Measurements from ENCODE around the gene TELO2.
"Not testable (repeated sequence)": the region's sequence is repeated elsewhere in the genome, so short reads cannot be mapped to it uniquely, and the experiment has no call there.

TELO2 gene

DNA sequence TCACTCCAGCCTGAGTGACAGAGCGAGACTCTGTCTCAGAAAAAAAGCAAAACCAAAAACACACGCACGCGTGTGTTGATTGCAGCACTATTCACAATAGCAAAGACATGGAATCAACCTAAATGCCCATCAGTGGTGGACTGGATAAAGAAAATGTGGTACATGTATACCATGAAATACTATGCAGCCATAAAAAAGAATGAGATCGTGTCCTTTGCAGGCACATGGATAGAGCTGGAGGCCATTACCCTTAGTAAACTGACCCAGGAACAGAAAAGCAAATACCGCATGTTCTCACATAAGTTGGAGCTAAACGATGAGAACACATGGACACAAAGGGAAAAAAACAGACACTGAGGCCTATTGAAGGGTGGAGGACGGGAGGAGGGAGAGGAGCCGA lies 14.2 kb upstream of the TELO2 start:
- DNase-seq: not testable (repeated sequence)

GRCh38 chr16:1481906-1482835 lies 11.0 kb upstream of the TELO2 start:
- no peak for DNase-seq

- DNase-seq: no peak
These were observed 7.2 kb upstream of the TELO2 start for GRCh38 chr16:1485847-1486496.

- DNase-seq: no peak
These were observed 6.4 kb upstream of the TELO2 start for GRCh38 chr16:1486551-1487390.

GRCh38 chr16:1487395-1488053 lies 5.6 kb upstream of the TELO2 start:
- DNase-seq: no peak

DNA sequence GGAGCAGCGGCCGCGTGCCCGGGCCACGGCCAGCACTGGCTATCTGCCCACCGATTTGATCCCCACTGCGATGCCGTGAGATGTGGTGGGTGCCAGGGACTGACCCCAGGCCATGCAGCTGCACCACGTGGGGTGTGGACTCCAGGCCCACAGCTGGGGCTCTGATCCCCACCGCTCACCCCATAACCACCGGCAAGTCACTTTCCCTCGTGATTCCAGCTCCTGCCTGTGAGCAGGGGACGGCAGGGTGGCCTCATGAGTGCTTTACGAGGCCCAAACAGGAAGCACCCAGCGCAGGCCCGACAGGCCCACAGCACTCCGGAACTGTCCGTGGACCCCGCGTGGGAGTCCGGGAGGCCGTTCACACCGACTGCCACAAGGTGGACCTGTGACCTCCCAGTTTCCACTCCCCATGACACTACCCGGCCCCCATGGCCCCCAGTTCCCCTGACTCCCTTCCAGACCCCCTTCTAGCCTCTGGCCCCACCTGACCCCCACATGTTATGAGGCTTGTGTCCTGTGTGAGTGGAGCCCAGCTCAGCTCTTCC lies 5.0 kb upstream of the TELO2 start:
- no peak for DNase-seq

- no peak for DNase-seq
These were observed 4.5 kb upstream of the TELO2 start, which contains the start of gene PTX4 for GRCh38 chr16:1488619-1489018. PTX4 (minus strand) TSS chr16:1488944; CDS start chr16:1488909, 35 bp downstream.

DNA sequence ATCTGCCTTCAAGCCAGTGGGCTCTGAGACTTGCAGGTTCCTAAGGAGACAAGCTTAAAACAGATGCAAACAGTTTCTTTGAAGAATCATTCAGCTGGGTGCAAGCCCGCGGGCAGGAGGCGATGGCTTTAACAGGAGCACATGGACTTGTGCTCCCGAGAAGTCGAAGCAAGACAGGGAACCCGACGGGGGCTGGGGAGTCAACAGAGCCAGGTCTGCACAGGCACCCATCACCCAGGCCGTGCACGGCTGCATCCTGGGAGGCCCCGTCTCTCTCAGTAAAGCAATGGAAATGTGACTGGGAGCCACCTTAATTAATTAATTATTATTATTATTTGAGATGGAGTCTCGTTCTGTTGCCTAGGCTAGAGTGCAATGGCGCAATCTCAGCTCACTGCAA lies 4.1 kb upstream of the TELO2 start:
- no peak for DNase-seq

DNA sequence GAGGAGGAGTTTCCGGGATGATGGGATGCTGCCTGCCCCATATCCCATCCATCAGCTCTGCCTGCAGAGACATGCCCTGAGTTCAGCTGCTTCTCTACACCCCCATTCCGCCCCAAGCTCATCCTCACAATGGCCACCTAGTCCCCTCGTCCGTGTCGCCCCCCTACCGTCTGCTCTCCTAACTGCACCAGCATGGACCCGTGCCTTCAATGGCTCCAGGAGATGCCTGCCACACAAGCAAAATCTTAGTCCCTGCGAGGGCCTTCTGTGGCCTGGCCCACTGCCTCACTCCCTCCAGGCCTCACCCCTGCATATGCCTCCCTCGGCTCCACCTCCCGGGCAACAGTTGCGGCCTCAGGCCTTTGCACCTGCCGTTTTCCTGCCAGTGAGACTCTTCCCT lies 1.8 kb upstream of the TELO2 start:
- no peak for DNase-seq

- no peak for DNase-seq
These were observed 858 bp upstream of the TELO2 start for GRCh38 chr16:1492082-1492922.

DNA sequence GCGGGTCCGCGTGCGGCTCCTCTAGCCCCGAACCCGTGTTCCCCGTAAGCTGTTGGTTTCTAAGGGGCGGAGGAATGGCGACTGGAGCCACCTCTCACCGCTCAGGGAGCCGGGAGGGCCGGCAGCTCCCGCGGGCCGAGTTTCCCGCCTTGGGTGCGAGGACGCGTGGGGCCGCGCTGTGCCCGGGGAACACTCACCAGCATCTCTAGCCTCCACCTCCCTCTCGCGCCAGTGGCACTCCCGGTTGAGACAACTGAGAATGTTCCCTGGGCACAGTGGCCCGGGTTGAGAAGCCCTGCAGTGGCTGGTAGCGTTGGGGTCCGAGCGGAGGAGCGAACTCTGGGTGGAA lies 560 bp downstream of the TELO2 start:
- no peak for DNase-seq

DNA sequence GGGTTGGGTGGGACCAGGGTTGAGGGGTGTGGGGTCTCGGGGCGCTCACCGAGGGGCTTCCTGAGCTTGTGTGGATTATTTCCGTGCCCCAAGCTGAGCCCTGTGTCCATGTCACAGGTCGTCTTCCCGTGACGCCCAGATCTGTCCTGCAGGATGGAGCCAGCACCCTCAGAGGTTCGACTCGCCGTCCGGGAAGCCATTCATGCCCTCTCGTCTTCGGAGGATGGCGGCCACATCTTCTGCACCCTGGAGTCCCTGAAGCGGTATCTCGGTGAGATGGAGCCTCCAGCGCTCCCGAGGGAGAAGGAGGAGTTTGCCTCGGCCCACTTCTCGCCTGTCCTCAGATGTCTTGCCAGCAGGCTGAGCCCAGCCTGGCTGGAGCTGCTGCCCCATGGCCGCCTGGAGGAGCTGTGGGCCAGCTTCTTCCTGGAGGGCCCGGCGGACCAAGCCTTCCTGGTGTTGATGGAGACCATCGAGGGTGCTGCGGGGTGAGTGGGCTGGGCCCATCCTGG lies 1.0 kb downstream of the TELO2 start:
- no peak for DNase-seq

GRCh38 chr16:1494711-1495110 lies 1.6 kb downstream of the TELO2 start:
- no peak for DNase-seq

DNA sequence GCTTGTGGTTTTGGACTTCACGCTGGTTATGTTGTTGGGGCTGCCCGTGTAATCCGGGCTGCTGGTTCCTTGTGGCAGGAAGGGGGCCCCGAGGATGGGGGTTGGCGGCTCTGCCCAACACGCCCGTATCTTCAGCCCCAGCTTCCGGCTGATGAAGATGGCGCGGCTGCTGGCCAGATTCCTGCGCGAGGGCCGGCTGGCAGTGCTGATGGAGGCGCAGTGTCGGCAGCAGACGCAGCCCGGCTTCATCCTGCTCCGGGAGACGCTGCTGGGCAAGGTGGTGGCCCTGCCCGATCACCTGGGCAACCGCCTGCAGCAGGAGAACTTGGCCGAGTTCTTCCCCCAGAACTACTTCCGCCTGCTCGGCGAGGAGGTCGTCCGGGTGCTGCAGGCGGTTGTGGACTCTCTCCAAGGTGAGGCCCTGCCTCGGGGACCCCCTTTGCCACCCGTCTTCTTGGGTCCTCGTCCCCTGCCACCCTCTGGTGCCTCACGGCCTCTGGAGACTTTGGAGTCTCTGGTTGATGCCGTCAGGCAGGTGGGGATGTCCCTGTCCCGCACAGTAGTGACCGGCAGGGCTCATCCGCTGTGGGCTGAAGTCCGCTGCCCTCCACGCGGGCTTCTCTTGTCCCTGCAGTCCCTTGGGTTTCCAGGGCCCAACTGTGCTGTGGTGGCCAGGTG lies 2.2 kb downstream of the TELO2 start:
- no peak for DNase-seq

DNA sequence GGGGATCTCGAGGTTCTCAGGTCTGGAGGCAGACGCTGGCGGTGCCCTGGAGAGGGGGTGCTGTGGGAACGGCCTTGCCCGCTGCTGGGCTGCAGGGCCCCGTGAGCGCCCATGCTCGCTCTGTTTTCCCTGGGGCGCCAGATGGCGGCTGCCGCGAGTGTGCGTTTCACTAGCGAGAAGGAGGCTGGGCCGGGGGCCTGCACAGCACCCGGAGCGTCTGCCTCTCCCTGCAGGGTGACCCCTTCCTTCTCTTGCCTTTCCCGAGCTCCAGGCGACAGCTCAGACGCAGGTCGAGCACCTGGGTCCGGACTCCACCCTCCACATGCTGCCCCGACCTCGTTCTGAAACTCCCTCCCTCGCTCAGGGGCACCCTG lies 2.7 kb downstream of the TELO2 start:
- no peak for DNase-seq

- no peak for DNase-seq
These were observed 3.3 kb downstream of the TELO2 start for GRCh38 chr16:1496464-1496863.

DNA sequence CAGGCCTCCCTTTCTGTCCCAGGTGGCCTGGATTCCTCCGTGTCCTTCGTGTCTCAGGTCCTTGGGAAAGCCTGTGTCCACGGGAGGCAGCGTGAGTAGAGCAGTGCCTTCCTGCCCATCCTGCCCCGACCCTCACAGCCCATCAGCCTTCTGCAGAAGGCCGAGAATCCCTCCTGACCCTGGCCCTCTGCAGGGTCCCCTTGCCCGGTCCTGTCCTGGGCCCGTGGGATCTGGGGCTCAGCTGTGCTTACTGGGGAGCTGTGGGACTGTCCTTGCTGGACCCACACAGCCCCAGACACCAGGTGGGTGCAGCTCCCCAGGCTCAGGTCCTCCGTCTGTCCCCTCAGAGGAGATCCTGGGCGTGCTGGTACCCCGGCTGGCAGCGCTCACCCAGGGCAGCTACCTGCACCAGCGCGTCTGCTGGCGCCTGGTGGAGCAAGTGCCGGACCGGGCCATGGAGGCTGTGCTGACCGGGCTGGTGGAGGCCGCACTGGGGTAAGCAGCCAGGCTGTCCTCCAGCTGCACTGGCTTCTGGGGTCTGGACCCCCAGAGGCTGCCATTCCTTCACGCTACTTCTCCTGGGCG lies 3.9 kb downstream of the TELO2 start:
- no peak for DNase-seq

GRCh38 chr16:1498899-1499676 lies 5.9 kb downstream of the TELO2 start:
- DNase-seq: no peak

GRCh38 chr16:1499756-1500464 lies 6.8 kb downstream of the TELO2 start:
- no peak for DNase-seq

Measured in activated gamma-delta T cell (primary cell).